HL-60/S4 treated with phorbol 12-myristate 13-acetate at 8.2 ng/mL for 4 days and 3 days (cell line): ENCODE measurements around the gene CTDSP2.
"Not testable (repeated sequence)": the region's sequence is repeated elsewhere in the genome, so short reads cannot be mapped to it uniquely, and the experiment has no call there.

Experiments used
- in situ Hi-C: fragments of 300-500 bp; cut with MboI; formaldehyde crosslinking; loops from 2 replicates; pipeline ENCODE4 v1.15.0; 2022; ENCODE audit warnings: low sequenced_read_pairs

Gene CTDSP2

GRCh38 chr12:57846577-57847319 lies at the start of gene CTDSP2:
Gene CTDSP2, minus strand, starts transcription at chr12:57846729. Its CDS starts 294 bp downstream, at chr12:57846435.
- in situ Hi-C loops: no loop called here

- in situ Hi-C loops: no loop called here
These were observed 49.5 kb upstream of the CTDSP2 start for GRCh38 chr12:57896115-57896433.

GRCh38 chr12:57895389-57896114 lies 49.0 kb upstream of the CTDSP2 start:
- in situ Hi-C loops: no loop called here

GRCh38 chr12:57894399-57895292 lies 48.1 kb upstream of the CTDSP2 start:
- in situ Hi-C loops: no loop called here

GRCh38 chr12:57893431-57894353 lies 47.2 kb upstream of the CTDSP2 start:
- in situ Hi-C loops: no loop called here

GRCh38 chr12:57892232-57892972 lies 45.9 kb upstream of the CTDSP2 start:
- in situ Hi-C loops: no loop called here

GRCh38 chr12:57891542-57892228 lies 45.2 kb upstream of the CTDSP2 start:
- in situ Hi-C loops: no loop called here

GRCh38 chr12:57890191-57891115 lies 43.9 kb upstream of the CTDSP2 start:
- in situ Hi-C loops: no loop called here

- in situ Hi-C loops: no loop called here
These were observed 43.0 kb upstream of the CTDSP2 start for GRCh38 chr12:57889500-57889989.

GRCh38 chr12:57888409-57889157 lies 42.1 kb upstream of the CTDSP2 start:
- in situ Hi-C loops: no loop called here

GRCh38 chr12:57887631-57888408 lies 41.3 kb upstream of the CTDSP2 start:
- in situ Hi-C loops: no loop called here

GRCh38 chr12:57886964-57887363 lies 40.4 kb upstream of the CTDSP2 start:
- in situ Hi-C loops: not testable (repeated sequence)

GRCh38 chr12:57886542-57886941 lies 40.0 kb upstream of the CTDSP2 start:
- in situ Hi-C loops: no loop called here

- in situ Hi-C loops: no loop called here
These were observed 38.7 kb upstream of the CTDSP2 start for GRCh38 chr12:57885207-57885606.

- in situ Hi-C loops: no loop called here
These were observed 37.2 kb upstream of the CTDSP2 start for GRCh38 chr12:57883700-57884099.

- in situ Hi-C loops: no loop called here
These were observed 36.5 kb upstream of the CTDSP2 start for GRCh38 chr12:57883057-57883456.
